ENCODE results near the gene INTS7. TPM values are rescaled to one million over a fixed set of nuclear protein-coding genes. Genes with fewer than 3 reads are reported as not detected.

The INTS7 gene
- polyA plus RNA-seq, 1 of the 3 experiments (the other 2 are of a cell fraction) = 8.7 TPM

- POLR2A ChIA-PET = no interaction called here
- CTCF ChIA-PET = no interaction called here
- WGBS (ENCODE audit: low lambda C conversion rate) = 31% methylated on average over 2 of the region's 2 CpGs
These were observed 126.9 kb downstream of the INTS7 start for GRCh38 chr1:211908453-211908852.

DNA sequence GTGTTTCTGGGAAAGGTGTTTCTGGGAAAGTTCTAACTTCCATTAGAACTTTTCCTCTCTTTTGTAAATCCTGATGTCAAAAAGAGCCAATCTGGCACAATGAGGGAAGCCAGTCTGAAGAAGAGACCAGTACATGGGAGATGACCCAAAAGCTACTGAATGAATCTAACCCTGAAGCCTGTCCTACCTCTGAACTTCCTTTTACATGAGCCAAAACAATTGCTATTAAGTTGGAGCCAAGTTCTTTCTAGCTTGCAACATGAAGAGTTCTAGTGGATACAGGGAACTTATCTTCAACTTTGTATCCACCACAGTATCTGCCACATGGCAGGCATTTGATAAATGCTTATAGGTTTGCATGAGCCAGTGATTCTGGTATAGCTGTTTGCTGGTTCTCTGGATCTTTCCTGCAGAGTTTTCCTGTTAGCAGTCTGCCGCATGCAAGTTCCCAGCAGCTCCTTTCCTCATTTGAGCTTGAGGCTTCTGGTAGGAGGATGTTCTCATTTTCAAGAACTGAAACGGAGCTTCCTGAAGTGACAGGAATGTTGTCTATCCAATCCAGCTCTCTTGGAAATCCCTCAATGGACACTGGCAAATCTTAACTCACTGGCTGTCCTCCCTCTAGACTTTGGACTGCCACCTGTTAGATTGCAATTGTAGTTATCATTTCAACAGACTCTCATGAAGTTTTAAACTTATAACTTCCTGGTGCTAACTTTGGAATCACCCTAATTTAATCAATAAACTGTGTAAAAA, 131.7 kb downstream of the INTS7 start:
- POLR2A ChIA-PET = no interaction called here
- TF ChIP-seq TCF12 (IDR thresholded peaks at IDR 0.05) (no peak), JUND (IDR thresholded peaks at IDR 0.05) (no peak)
- TF ChIP-seq, protein P1, sequence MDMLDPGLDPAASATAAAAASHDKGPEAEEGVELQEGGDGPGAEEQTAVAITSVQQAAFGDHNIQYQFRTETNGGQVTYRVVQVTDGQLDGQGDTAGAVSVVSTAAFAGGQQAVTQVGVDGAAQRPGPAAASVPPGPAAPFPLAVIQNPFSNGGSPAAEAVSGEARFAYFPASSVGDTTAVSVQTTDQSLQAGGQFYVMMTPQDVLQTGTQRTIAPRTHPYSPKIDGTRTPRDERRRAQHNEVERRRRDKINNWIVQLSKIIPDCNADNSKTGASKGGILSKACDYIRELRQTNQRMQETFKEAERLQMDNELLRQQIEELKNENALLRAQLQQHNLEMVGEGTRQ (IDR thresholded peaks at IDR 0.05; ENCODE audit: borderline replicate concordance, low read depth, low read length) = no peak

More at GRCh38 chr1:211908453-211908852, 126.9 kb downstream of the INTS7 start:
- Histone ChIP-seq H3K9me2 (no peaks in the 10 kb centered on the region), H3K36me3 (replicated peaks in 1 of 2; ENCODE audit: control insufficient read depth in 1 of 2, insufficient read depth in 2 of 2, low read length in 1 of 2) (no peaks in the 10 kb centered on the region), H3K27ac (ENCODE audit: low read depth in 2 of 2, low read length in 1 of 2) (no peak overlapping the region), H3K27me3 (ENCODE audit: insufficient read depth) (no peaks in the 10 kb centered on the region), H3K4me3 (ENCODE audit: low read depth in 2 of 2, low read length in 1 of 2) (no peak overlapping the region), H3K4me2 (no peak overlapping the region), H2AFZ (ENCODE audit: low read depth) (no peak overlapping the region), H3K4me1 (ENCODE audit: control insufficient read depth in 1 of 2, insufficient read depth in 2 of 2, low read depth in 1 of 2, low read length in 1 of 2) (no peaks in the 10 kb centered on the region), H3K9ac (no peak overlapping the region), H4K20me1 (ENCODE audit: insufficient read depth) (no peaks in the 10 kb centered on the region), H3F3A (replicated peaks; ENCODE audit: insufficient read depth) (no peaks in the 10 kb centered on the region), H3K79me2 (ENCODE audit: insufficient read depth) (no peaks in the 10 kb centered on the region), H3K9me3 (no peaks in the 10 kb centered on the region)
- no peak for TF ChIP-seq RXRA (IDR thresholded peaks at IDR 0.05; ENCODE audit: borderline replicate concordance, low read depth)
- TF ChIP-seq CHD2 (IDR thresholded peaks at IDR 0.05; ENCODE audit: low read length, partially characterized antibody) = no peak
- no peak for TF ChIP-seq FOXM1 (IDR thresholded peaks at IDR 0.05; ENCODE audit: low read depth)
- TF ChIP-seq, protein P2, sequence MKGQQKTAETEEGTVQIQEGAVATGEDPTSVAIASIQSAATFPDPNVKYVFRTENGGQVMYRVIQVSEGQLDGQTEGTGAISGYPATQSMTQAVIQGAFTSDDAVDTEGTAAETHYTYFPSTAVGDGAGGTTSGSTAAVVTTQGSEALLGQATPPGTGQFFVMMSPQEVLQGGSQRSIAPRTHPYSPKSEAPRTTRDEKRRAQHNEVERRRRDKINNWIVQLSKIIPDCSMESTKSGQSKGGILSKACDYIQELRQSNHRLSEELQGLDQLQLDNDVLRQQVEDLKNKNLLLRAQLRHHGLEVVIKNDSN (IDR thresholded peaks at IDR 0.05; ENCODE audit: borderline replicate concordance, low read depth) = no peak
- no peak for TF ChIP-seq TCF12 (IDR thresholded peaks at IDR 0.05)
- no peak for TF ChIP-seq RAD21 (IDR thresholded peaks at IDR 0.05; ENCODE audit: low read length)
- TF ChIP-seq TAF1 (IDR thresholded peaks at IDR 0.05; ENCODE audit: borderline replicate concordance, low read depth, low read length) = no peak
- no peak for TF ChIP-seq GABPA (IDR thresholded peaks at IDR 0.05; ENCODE audit: low read depth)
- no peak for TF ChIP-seq MXI1 (IDR thresholded peaks at IDR 0.05; ENCODE audit: low read depth, low read length)
- no peak for TF ChIP-seq ELF1 (IDR thresholded peaks at IDR 0.05)
- TF ChIP-seq TEAD4 (IDR thresholded peaks at IDR 0.05; ENCODE audit: borderline replicate concordance, insufficient read depth) = no peak
- no peak for TF ChIP-seq MEF2A (IDR thresholded peaks at IDR 0.05; ENCODE audit: borderline replicate concordance, low read depth)
- no peak for TF ChIP-seq SMC3 (IDR thresholded peaks at IDR 0.05; ENCODE audit: low read depth, low read length)
- TF ChIP-seq EZH2phosphoT487 (IDR thresholded peaks at IDR 0.05; ENCODE audit: borderline replicate concordance, low read depth) = no peak
- no peak for TF ChIP-seq ZBTB33 (IDR thresholded peaks at IDR 0.05; ENCODE audit: borderline replicate concordance, low read depth)
- no peak for TF ChIP-seq FOSL2 (IDR thresholded peaks at IDR 0.05; ENCODE audit: borderline replicate concordance, low read depth)
- no peak for TF ChIP-seq GATA2 (CRISPR knock-in tag; IDR thresholded peaks at IDR 0.05)
- no peak for DNase-seq

More for the DNA sequence above, 131.7 kb downstream of the INTS7 start:
- no peaks in the 10 kb centered on the region for H3K27me3 ChIP-seq (ENCODE audit: insufficient read depth)
- no peaks in the 10 kb centered on the region for H4K20me1 ChIP-seq (ENCODE audit: insufficient read depth)
- H3K79me2 ChIP-seq (ENCODE audit: insufficient read depth) = no peaks in the 10 kb centered on the region
- H3K27ac ChIP-seq (ENCODE audit: low read depth in 2 of 2, low read length in 1 of 2) = no peak overlapping the region
- no peaks in the 10 kb centered on the region for H3K9me3 ChIP-seq
- no peaks in the 10 kb centered on the region for H3K9me2 ChIP-seq
- no peak for DNase-seq
- CTCF ChIA-PET = interaction anchor here (1.8 to 2.6 kb wide), 2 partner anchors 21 to 223 kb away, joined by 5 to 6 read pairs; no protein-coding TSS in a partner anchor
- no peaks in the 10 kb centered on the region for H3K36me3 ChIP-seq (replicated peaks in 1 of 2; ENCODE audit: control insufficient read depth in 1 of 2, insufficient read depth in 2 of 2, low read length in 1 of 2)
- H3K4me2 ChIP-seq = no peak overlapping the region
- H3K4me3 ChIP-seq (ENCODE audit: low read depth in 2 of 2, low read length in 1 of 2) = no peak overlapping the region
- WGBS (ENCODE audit: low lambda C conversion rate) = 65% methylated on average over 2 of the region's 2 CpGs
- H3F3A ChIP-seq (replicated peaks; ENCODE audit: insufficient read depth) = no peaks in the 10 kb centered on the region
- no peak overlapping the region for H2AFZ ChIP-seq (ENCODE audit: low read depth)
- no peak overlapping the region for H3K9ac ChIP-seq
- H3K4me1 ChIP-seq (ENCODE audit: control insufficient read depth in 1 of 2, insufficient read depth in 2 of 2, low read depth in 1 of 2, low read length in 1 of 2) = no peaks in the 10 kb centered on the region
